A673 (cell line): ENCODE data around the gene APOF. TPM values are rescaled to one million over a fixed set of nuclear protein-coding genes. Genes with fewer than 3 reads are reported as not detected.

Experiments used
- BruUV-seq: library from RNA; stranded (reverse); fragments of 400-500 nt; replicated peaks from 2 replicates; lab custom pipeline; 2021; lab: Mats Ljungman, UMichigan
- CTCF ChIA-PET: fragments of 300-600 bp; sonication (Branson Sonifier 250); formaldehyde crosslinking; loops from one replicate; lab custom pipeline; 2022; ENCODE audit warnings: antibody characterized with exemption; lab: Charles Lee
- POLR2A ChIA-PET: fragments of 300-600 bp; sonication (Branson Sonifier 250); formaldehyde crosslinking; loops from one replicate; lab custom pipeline; 2022; ENCODE audit warnings: antibody characterized with exemption; ENCODE audit not compliant: low non-redundant PET; lab: Charles Lee
- DNase-seq: peaks from one replicate; pipeline ENCODE4 v3.0.0-alpha.2; 2015; ENCODE audit warnings: low spot score
- H3K27ac ChIP-seq: fragments of 200-600 bp; sonication (generic); 2 replicates; pipeline ENCODE4 v1.5.1; 2016; ENCODE audit warnings: mixed run types, low read depth, mild to moderate bottlenecking, mixed read lengths, antibody characterized with exemption, low read length; ENCODE audit not compliant: poor library complexity, severe bottlenecking
- H3K27me3 ChIP-seq: fragments of 200-600 bp; sonication (generic); replicated peaks from 2 replicates; pipeline ENCODE4 v1.6.1; 2017; ENCODE audit warnings: mixed run types, low read depth, mild to moderate bottlenecking, mixed read lengths, antibody characterized with exemption, low read length; ENCODE audit not compliant: insufficient read depth, poor library complexity
- H3K36me3 ChIP-seq: fragments of 200-600 bp; sonication (generic); 2 replicates; pipeline ENCODE4 v1.6.1; 2016; ENCODE audit warnings: mixed run types, mild to moderate bottlenecking, mixed read lengths, antibody characterized with exemption, low read length; ENCODE audit not compliant: insufficient read depth, poor library complexity, severe bottlenecking
- H3K4me1 ChIP-seq: fragments of 200-600 bp; sonication (generic); 2 replicates; pipeline ENCODE4 v1.6.1; 2017; ENCODE audit warnings: mixed run types, mild to moderate bottlenecking, mixed read lengths, antibody characterized with exemption, low read length; ENCODE audit not compliant: insufficient read depth, poor library complexity, severe bottlenecking
- H3K4me3 ChIP-seq: fragments of 200-600 bp; sonication (generic); 2 replicates; pipeline ENCODE4 v1.5.1; 2016; ENCODE audit warnings: low read depth, mixed run types, mild to moderate bottlenecking, mixed read lengths, low read length; ENCODE audit not compliant: poor library complexity, severe bottlenecking
- H3K9me3 ChIP-seq: fragments of 200-600 bp; sonication (generic); 2 replicates; pipeline ENCODE4 v1.6.1; 2016; ENCODE audit warnings: mixed run types, low read depth, mild to moderate bottlenecking, mixed read lengths, antibody characterized with exemption, low read length; ENCODE audit not compliant: poor library complexity, severe bottlenecking
- EZH2 ChIP-seq: fragments of 200-600 bp; sonication (generic); IDR thresholded peaks from 2 replicates; pipeline ENCODE4 v1.6.1; 2017; ENCODE audit warnings: borderline replicate concordance, low read depth, mild to moderate bottlenecking, mixed read lengths, antibody characterized with exemption, low read length; ENCODE audit not compliant: poor library complexity, severe bottlenecking
- intact Hi-C: fragments of 100-400 bp; cut with micrococcal nuclease; formaldehyde crosslinking; loops from one replicate; pipeline ENCODE4 v1.10.0; 2022; ENCODE audit not compliant: unreplicated experiment
- total RNA-seq: library from RNA; stranded (reverse); gene quantifications from 2 replicates; pipeline ENCODE4 v1.2.3, GENCODE V29; 2021
- TF ChIP-seq, protein P1 (sequence below): fragments of 300-800, 200-600 bp; sonication (generic); conservative IDR thresholded peaks from 2 replicates; pipeline ENCODE4 v1.5.1; 2017; ENCODE audit warnings: low read depth, mild to moderate bottlenecking, antibody characterized with exemption, low read length, moderate library complexity, mixed read lengths

APOF gene
- total RNA-seq, 1 experiment from 2014 or later: not detected

GRCh38 chr12:56330936-56331490 is 31.6 kb downstream of the APOF start:
- intact Hi-C loops: no loop called here
- ChIA-PET CTCF (no interaction called here), POLR2A (interaction anchor here (0.6 kb wide), 1 partner anchor 10 kb away, joined by 22 read pairs; no protein-coding TSS in a partner anchor)
- H3K36me3 ChIP-seq: peaks cover 13% of the 10 kb centered on the region
- H3K27me3 ChIP-seq: no peaks in the 10 kb centered on the region
- BruUV-seq: no TSS peak
- no peak overlapping the region for H3K4me3 ChIP-seq
- no peak for DNase-seq
- H3K27ac ChIP-seq: no peak overlapping the region
- no peaks in the 10 kb centered on the region for H3K9me3 ChIP-seq
- no peak for TF ChIP-seq EZH2
- TF ChIP-seq, protein P1, sequence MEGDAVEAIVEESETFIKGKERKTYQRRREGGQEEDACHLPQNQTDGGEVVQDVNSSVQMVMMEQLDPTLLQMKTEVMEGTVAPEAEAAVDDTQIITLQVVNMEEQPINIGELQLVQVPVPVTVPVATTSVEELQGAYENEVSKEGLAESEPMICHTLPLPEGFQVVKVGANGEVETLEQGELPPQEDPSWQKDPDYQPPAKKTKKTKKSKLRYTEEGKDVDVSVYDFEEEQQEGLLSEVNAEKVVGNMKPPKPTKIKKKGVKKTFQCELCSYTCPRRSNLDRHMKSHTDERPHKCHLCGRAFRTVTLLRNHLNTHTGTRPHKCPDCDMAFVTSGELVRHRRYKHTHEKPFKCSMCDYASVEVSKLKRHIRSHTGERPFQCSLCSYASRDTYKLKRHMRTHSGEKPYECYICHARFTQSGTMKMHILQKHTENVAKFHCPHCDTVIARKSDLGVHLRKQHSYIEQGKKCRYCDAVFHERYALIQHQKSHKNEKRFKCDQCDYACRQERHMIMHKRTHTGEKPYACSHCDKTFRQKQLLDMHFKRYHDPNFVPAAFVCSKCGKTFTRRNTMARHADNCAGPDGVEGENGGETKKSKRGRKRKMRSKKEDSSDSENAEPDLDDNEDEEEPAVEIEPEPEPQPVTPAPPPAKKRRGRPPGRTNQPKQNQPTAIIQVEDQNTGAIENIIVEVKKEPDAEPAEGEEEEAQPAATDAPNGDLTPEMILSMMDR: no peak
- H3K4me1 ChIP-seq: peaks cover 7% of the 10 kb centered on the region

DNA sequence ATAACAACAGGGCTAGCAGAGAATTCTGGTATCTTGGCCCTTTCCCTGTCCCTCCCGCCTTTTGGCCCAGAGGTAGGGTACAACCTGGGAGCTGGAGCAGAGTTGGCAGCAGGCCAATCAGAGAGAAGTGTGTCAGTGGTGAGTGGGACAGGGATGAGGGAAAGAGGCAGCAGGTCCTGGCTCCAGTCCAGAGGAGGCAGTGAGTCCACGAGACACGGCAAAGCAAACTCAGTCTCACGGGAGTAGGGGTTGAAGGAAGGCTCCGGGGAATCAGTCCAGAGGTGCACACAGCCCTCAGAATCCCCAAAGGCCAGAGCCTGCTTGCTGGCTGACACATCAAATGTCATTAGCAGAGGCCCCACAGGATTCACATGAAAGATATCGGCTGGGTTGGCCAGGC is 36.1 kb downstream of the APOF start:
- BruUV-seq: no TSS peak

GRCh38 chr12:56326126-56326525 is 36.5 kb downstream of the APOF start:
- no TSS peak for BruUV-seq
- no peak for DNase-seq
- no peak for TF ChIP-seq EZH2
- TF ChIP-seq, protein P1: no peak
- ChIA-PET POLR2A (no interaction called here), CTCF (interaction anchor here (0.6 kb wide), 1 partner anchor 68 kb away, joined by 3 read pairs; the partner anchor contains the start of gene ANKRD52)
- Histone ChIP-seq H3K9me3 (no peaks in the 10 kb centered on the region), H3K4me3 (no peak overlapping the region), H3K27me3 (no peaks in the 10 kb centered on the region), H3K36me3 (peaks cover 49% of the 10 kb centered on the region), H3K27ac (no peak overlapping the region), H3K4me1 (no peaks in the 10 kb centered on the region)
- intact Hi-C loops: no loop called here

More for the DNA sequence above, 36.1 kb downstream of the APOF start:
- no peaks in the 10 kb centered on the region for H3K9me3 ChIP-seq
- no peak for DNase-seq
- TF ChIP-seq, protein P1: no peak
- no peak for TF ChIP-seq EZH2
- ChIA-PET POLR2A (no interaction called here), CTCF (no interaction called here)
- no peaks in the 10 kb centered on the region for H3K4me1 ChIP-seq
- peaks cover 49% of the 10 kb centered on the region for H3K36me3 ChIP-seq
- H3K27me3 ChIP-seq: no peaks in the 10 kb centered on the region
- no peak overlapping the region for H3K27ac ChIP-seq
- no peak overlapping the region for H3K4me3 ChIP-seq
- intact Hi-C loops: no loop called here
